HG02870 (cell line): Measurements from ENCODE around the gene MTHFR.
A peak's percentile ranks its signal among the peaks of the same experiment; 100 is the strongest.
"Not testable (repeated sequence)": the region's sequence is repeated elsewhere in the genome, so short reads cannot be mapped to it uniquely, and the experiment has no call there.

Source experiments
- ATAC-seq: cut with Tn5 transposase; IDR thresholded peaks from one replicate; pipeline ENCODE4 v1.9.1; 2021; ENCODE audit warnings: mild to moderate bottlenecking, moderate library complexity; ENCODE audit not compliant: unreplicated experiment

The MTHFR gene

GRCh38 chr1:11833900-11834299 is 28.1 kb upstream of the MTHFR start:
- no peak for ATAC-seq

- ATAC-seq = no peak
Observed at GRCh38 chr1:11833497-11833896, 27.7 kb upstream of the MTHFR start.

- ATAC-seq = no peak
Observed at GRCh38 chr1:11831945-11832725, 26.4 kb upstream of the MTHFR start.

- no peak for ATAC-seq
Observed at GRCh38 chr1:11828511-11828910, 22.7 kb upstream of the MTHFR start.

GRCh38 chr1:11826946-11827345 is 21.2 kb upstream of the MTHFR start:
- ATAC-seq = no peak

GRCh38 chr1:11825131-11825530 is 19.4 kb upstream of the MTHFR start:
- no peak for ATAC-seq

GRCh38 chr1:11823366-11824137 is 17.8 kb upstream of the MTHFR start:
- no peak for ATAC-seq

- no peak for ATAC-seq
Observed at GRCh38 chr1:11822091-11822490, 16.3 kb upstream of the MTHFR start.

GRCh38 chr1:11817192-11817591 is 11.4 kb upstream of the MTHFR start:
- no peak for ATAC-seq

- ATAC-seq = no peak
Observed at GRCh38 chr1:11813021-11813420, 7.3 kb upstream of the MTHFR start.

GRCh38 chr1:11807133-11807532 is 1.4 kb upstream of the MTHFR start:
- ATAC-seq = no peak

GRCh38 chr1:11806307-11806936 is 658 bp upstream of the MTHFR start:
- ATAC-seq = peak; percentile 33

GRCh38 chr1:11804666-11805421 is 920 bp downstream of the MTHFR start:
- no peak for ATAC-seq

GRCh38 chr1:11803924-11804665 is 1.7 kb downstream of the MTHFR start:
- ATAC-seq = not testable (repeated sequence)

GRCh38 chr1:11802973-11803885 is 2.5 kb downstream of the MTHFR start:
- ATAC-seq = no peak

GRCh38 chr1:11802616-11802972 is 3.2 kb downstream of the MTHFR start:
- no peak for ATAC-seq

- ATAC-seq = no peak
Observed at GRCh38 chr1:11800756-11801433, 4.9 kb downstream of the MTHFR start.

- no peak for ATAC-seq
Observed at GRCh38 chr1:11800391-11800755, 5.4 kb downstream of the MTHFR start.

GRCh38 chr1:11799896-11800295 is 5.9 kb downstream of the MTHFR start:
- no peak for ATAC-seq
